GM23338 (cell line): ENCODE measurements around the gene WDR77.

ENCODE experiments used
- POLR2AphosphoS5 ChIP-seq: IDR thresholded peaks from 2 replicates; pipeline ENCODE4 v1.6.1; 2016; ENCODE audit warnings: antibody characterized with exemption, low read depth
- TF ChIP-seq, protein P1 (sequence below), 2 experiments: fragments of 200-600 bp in 1 of 2; sonication (generic) in 1 of 2; conservative IDR thresholded peaks; 2 replicates each; pipeline versions ENCODE4 v1.5.1 to v1.6.1; 2016 to 2017; ENCODE audit warnings: antibody characterized with exemption in 2 of 2, low read depth in 2 of 2, mild to moderate bottlenecking in 2 of 2, moderate library complexity in 1 of 2

DNA sequence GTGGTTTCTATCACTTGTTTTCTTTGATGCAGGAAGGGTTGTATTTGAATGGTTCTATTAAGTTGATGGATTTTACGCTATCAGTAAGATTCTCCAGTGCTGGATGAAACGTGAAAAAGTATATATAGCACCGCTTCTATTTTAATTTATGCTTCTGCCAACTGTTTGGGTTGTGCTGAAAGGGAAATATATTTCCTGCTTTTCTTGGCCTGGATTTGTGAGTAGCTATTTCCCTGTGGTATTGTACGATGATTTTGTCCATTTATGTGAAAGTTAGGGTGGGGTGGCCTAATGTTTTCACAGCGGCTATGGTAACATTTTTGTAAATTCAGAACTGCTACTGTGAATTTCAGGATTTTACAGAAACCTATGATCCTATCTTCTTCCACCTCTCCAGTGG lies 25.1 kb upstream of the WDR77 start:
- no peak for TF ChIP-seq POLR2AphosphoS5
- TF ChIP-seq, protein P1, sequence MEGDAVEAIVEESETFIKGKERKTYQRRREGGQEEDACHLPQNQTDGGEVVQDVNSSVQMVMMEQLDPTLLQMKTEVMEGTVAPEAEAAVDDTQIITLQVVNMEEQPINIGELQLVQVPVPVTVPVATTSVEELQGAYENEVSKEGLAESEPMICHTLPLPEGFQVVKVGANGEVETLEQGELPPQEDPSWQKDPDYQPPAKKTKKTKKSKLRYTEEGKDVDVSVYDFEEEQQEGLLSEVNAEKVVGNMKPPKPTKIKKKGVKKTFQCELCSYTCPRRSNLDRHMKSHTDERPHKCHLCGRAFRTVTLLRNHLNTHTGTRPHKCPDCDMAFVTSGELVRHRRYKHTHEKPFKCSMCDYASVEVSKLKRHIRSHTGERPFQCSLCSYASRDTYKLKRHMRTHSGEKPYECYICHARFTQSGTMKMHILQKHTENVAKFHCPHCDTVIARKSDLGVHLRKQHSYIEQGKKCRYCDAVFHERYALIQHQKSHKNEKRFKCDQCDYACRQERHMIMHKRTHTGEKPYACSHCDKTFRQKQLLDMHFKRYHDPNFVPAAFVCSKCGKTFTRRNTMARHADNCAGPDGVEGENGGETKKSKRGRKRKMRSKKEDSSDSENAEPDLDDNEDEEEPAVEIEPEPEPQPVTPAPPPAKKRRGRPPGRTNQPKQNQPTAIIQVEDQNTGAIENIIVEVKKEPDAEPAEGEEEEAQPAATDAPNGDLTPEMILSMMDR (conservative IDR thresholded peaks at IDR 0.05; ENCODE audit: low read depth in 2 of 2), result no peak
